Left lung (tissue), 10 donors: Measurements from ENCODE around the gene NFASC. TPM values are rescaled to one million over a fixed set of nuclear protein-coding genes. Genes with fewer than 3 reads are reported as not detected.

ENCODE experiments used
- ATAC-seq: fragments of 200-7000 bp; cut with Tn5 transposase; one replicate; pipeline ENCODE4 v1.9.1; 2020; ENCODE audit warnings: moderate library complexity
- DNase-seq, 4 donors: peaks; one replicate each; pipeline ENCODE4 v3.0.0-alpha.2; 2013 to 2020
- H3K27ac ChIP-seq, 2 donors: fragments of 200-600 bp; sonication (generic) in 1 of 2; one replicate each; pipeline versions ENCODE4 v1.5.0 to v1.8.0; 2020 to 2021
- H3K27me3 ChIP-seq, 2 donors: fragments of 200-600 bp; sonication (generic) in 1 of 2; one replicate each; pipeline versions ENCODE4 v1.5.0 to v1.8.0; 2020 to 2021
- H3K36me3 ChIP-seq, 2 donors: fragments of 200-600 bp; sonication (generic) in 1 of 2; one replicate each; pipeline versions ENCODE4 v1.5.0 to v1.8.0; 2020 to 2021
- H3K4me1 ChIP-seq, 2 donors: fragments of 200-600 bp; one replicate each; pipeline ENCODE4 v1.8.0; 2021
- H3K4me3 ChIP-seq, 2 donors: fragments of 200-600 bp; sonication (generic) in 1 of 2; one replicate each; pipeline versions ENCODE4 v1.5.0 to v1.8.0; 2020 to 2021; ENCODE audit warnings: mild to moderate bottlenecking in 1 of 2
- H3K9me3 ChIP-seq, 2 donors: fragments of 200-600 bp; sonication (generic) in 1 of 2; one replicate each; pipeline versions ENCODE4 v1.5.0 to v1.8.0; 2020 to 2021
- CTCF ChIP-seq, 2 donors: fragments of 200-600 bp; sonication (generic) in 1 of 2; IDR thresholded peaks; one replicate each; pipeline versions ENCODE4 v1.5.0 to v1.8.0; 2021; ENCODE audit warnings: antibody characterized with exemption in 2 of 2
- intact Hi-C, 2 donors: fragments of 100-400 bp; cut with DNase I; formaldehyde crosslinking; loops; one replicate each; pipeline versions ENCODE4 v1.11.2 to v1.14.2; 2022
- polyA plus RNA-seq, 6 donors: library from polyadenylated mRNA; unstranded; fragments of 120-200 nt; gene quantifications; one replicate each; pipeline ENCODE4 v1.2.1, GENCODE V29; 2013; ENCODE audit not compliant: insufficient read length in 6 of 6
- total RNA-seq, 2 donors: library from RNA; stranded (reverse); fragmentation: NEBNext Ultra II Directional; extraction: Animal tissue kit (Norgen Biotek cat#: 25700); gene quantifications; one replicate each; pipeline ENCODE4 v1.2.1, GENCODE V29; 2021
- donor health status: DM: no; HTN: yes; CAD: no.
- donor health status: DM: no; HTN: no; CAD: no.

Gene NFASC
- total and polyA plus RNA-seq, 8 donors, result 1.2 to 11.5 (median 2.0) TPM

DNA sequence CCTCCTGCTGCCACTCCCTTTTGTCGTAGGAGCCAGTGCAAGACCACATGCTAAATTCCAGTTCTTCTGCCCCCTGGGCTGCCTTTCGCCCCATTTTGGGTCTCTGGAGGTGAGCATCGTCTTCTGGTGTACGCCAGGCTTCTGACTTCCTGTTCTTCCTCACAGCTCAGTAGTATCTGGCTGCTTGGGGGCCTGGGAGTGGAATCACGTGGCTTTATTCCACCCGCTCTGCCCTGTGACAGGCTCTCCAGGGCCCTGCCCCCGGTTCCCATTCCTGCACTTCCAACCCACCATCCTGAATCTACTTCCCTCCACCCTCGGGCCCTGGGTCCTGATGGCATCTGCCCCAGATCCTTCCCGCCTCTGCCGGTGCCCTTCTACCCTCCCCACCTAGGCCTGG is 3.6 kb downstream of the NFASC start:
- Histone ChIP-seq H3K4me3 (no peak overlapping the region), H3K27ac (no peak overlapping the region), H3K9me3 (no peaks in the 10 kb centered on the region), H3K4me1 (no peaks in the 10 kb centered on the region), H3K27me3 (peaks cover 0 to 17% of the 10 kb centered on the region in 2 donors), H3K36me3 (no peaks in the 10 kb centered on the region)
- ATAC-seq, result no peak
- no peak for DNase-seq
- TF ChIP-seq CTCF (IDR thresholded peaks at IDR 0.05), result no peak
- intact Hi-C loops, result no loop called here

DNA sequence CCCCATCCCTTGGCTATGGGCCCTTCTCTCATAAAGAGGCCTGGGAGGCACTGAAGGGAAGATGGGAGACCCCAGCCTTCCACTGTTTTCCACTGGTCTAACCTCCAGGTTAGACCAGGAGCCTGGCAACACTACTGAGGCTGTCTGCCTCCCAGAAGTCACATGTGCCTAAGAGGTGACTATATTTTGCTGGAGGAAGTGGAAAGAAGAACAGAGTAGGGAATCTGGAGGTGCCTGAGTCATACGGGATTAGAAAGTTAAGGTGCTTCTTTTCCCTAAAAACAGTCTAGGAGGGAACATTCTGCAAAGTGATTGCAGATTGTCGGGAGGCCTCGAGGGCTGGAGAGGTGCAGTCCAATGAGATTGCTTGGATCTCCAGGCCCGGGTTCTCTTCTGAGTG is 4.6 kb downstream of the NFASC start:
- Histone ChIP-seq H3K4me3 (no peak overlapping the region), H3K27me3 (peaks cover 0 to 17% of the 10 kb centered on the region in 2 donors), H3K36me3 (no peaks in the 10 kb centered on the region), H3K9me3 (no peaks in the 10 kb centered on the region), H3K27ac (no peak overlapping the region), H3K4me1 (no peaks in the 10 kb centered on the region)
- no peak for DNase-seq
- no peak for ATAC-seq
- TF ChIP-seq CTCF (IDR thresholded peaks at IDR 0.05), result no peak
- intact Hi-C loops, result no loop called here

GRCh38 chr1:204878621-204879234 is 8.1 kb downstream of the NFASC start:
- Histone ChIP-seq H3K4me3 (no peak overlapping the region), H3K4me1 (no peaks in the 10 kb centered on the region), H3K36me3 (no peaks in the 10 kb centered on the region), H3K27me3 (peaks cover 0 to 21% of the 10 kb centered on the region in 2 donors), H3K27ac (no peak overlapping the region), H3K9me3 (no peaks in the 10 kb centered on the region)
- ATAC-seq, result no peak
- DNase-seq, result no peak
- no peak for TF ChIP-seq CTCF (IDR thresholded peaks at IDR 0.05)
- intact Hi-C loops, result no loop called here

GRCh38 chr1:204879351-204879750 is 8.7 kb downstream of the NFASC start:
- TF ChIP-seq CTCF (IDR thresholded peaks at IDR 0.05), result no peak
- peak in 2 of 4 donors; percentile 12 to 22 for DNase-seq
- H3K4me1 ChIP-seq, result no peaks in the 10 kb centered on the region
- intact Hi-C loops, result no loop called here
- H3K36me3 ChIP-seq, result no peaks in the 10 kb centered on the region
- no peak overlapping the region for H3K27ac ChIP-seq
- H3K9me3 ChIP-seq, result no peaks in the 10 kb centered on the region
- peaks cover 0 to 15% of the 10 kb centered on the region in 2 donors for H3K27me3 ChIP-seq
- no peak overlapping the region for H3K4me3 ChIP-seq
- ATAC-seq, result peak; percentile 51

DNA sequence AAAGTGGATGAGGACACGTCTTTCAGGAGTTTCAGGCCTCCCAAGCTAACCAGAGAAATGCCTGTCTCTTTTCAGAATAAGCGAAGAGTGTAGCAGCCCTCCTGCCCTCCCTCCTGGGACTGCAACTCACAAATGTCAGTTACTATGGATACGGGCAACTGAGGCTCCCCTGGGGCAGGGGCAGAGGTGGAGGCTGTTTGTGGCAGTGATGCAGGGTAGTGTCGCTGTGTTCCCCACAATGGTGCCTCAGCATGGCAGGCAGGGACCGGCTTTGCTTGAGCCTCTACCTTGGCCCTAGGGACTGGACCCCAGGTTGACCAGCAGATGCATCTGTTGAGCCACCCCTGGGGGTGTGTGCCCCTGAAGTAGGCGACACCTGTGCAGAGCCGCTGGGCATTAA is 10.2 kb downstream of the NFASC start:
- TF ChIP-seq CTCF (IDR thresholded peaks at IDR 0.05), result no peak
- Histone ChIP-seq H3K36me3 (no peaks in the 10 kb centered on the region), H3K27ac (peak overlapping the region in 1 of 2 donors; percentile 7), H3K27me3 (peaks cover 0 to 14% of the 10 kb centered on the region in 2 donors), H3K4me1 (no peaks in the 10 kb centered on the region), H3K9me3 (no peaks in the 10 kb centered on the region), H3K4me3 (no peak overlapping the region)
- intact Hi-C loops, result no loop called here
- DNase-seq (no peak), ATAC-seq (no peak)
